B cell (primary cell): Measurements from ENCODE around the gene NME3. TPM values are rescaled to one million over a fixed set of nuclear protein-coding genes. Genes with fewer than 3 reads are reported as not detected.

Experiments
- ATAC-seq: fragments of 200-7000 bp; cut with Tn5 transposase; one replicate; pipeline ENCODE4 v1.10.0; 2021; ENCODE audit warnings: low read depth, mild to moderate bottlenecking, moderate number of reproducible peaks, moderate library complexity
- CTCF ChIA-PET: fragments of 350-600 bp; sonication (Branson Sonifier 250); formaldehyde crosslinking; loops from one replicate; lab custom pipeline; 2021; ENCODE audit warnings: antibody characterized with exemption, inconsistent platforms; lab: Charles Lee
- POLR2A ChIA-PET: fragments of 350-600 bp; sonication (Branson Sonifier 250); formaldehyde crosslinking; loops from one replicate; lab custom pipeline; 2021; ENCODE audit warnings: antibody characterized with exemption; lab: Charles Lee
- DNase-seq: peaks from one replicate; pipeline ENCODE4 v3.0.0; 2013
- H2AFZ ChIP-seq: 2 replicates; pipeline ENCODE4 v1.6.1; 2012; ENCODE audit warnings: mild to moderate bottlenecking, low read depth, low read length; ENCODE audit not compliant: insufficient read depth, poor library complexity, severe bottlenecking
- H3K27ac ChIP-seq, 2 donors: 1 replicate in 1 of 2; 2 replicates in 1 of 2; pipeline ENCODE4 v1.5.1; 2012 to 2013; ENCODE audit warnings: low read length in 2 of 2, mild to moderate bottlenecking in 2 of 2, moderate library complexity in 1 of 2
- H3K27me3 ChIP-seq, 4 experiments: fragments of 200-600 bp in 1 of 4; sonication (generic) in 1 of 4; replicated peaks in 1 of 4; 1 replicate in 2 of 4; 2 replicates in 2 of 4; pipeline versions ENCODE4 v1.6.1 to v1.7.0; 2013 to 2016; ENCODE audit warnings: low read length in 3 of 4, mild to moderate bottlenecking in 2 of 4, mixed read lengths in 1 of 4, moderate library complexity in 1 of 4; ENCODE audit not compliant: insufficient read depth in 4 of 4, control insufficient read depth in 3 of 4; ENCODE audit errors: control extremely low read depth in 1 of 4
- H3K36me3 ChIP-seq, 2 experiments: replicated peaks in 1 of 2; 1 replicate in 1 of 2; 2 replicates in 1 of 2; pipeline versions ENCODE4 v1.6.1 to v1.7.1; 2013; ENCODE audit warnings: low read length in 1 of 2; ENCODE audit not compliant: insufficient read depth in 2 of 2, control insufficient read depth in 1 of 2; ENCODE audit errors: control extremely low read depth in 1 of 2, extremely low read depth in 1 of 2
- H3K4me1 ChIP-seq, 2 donors: fragments of 200-600 bp in 1 of 2; sonication (generic) in 1 of 2; 1 replicate in 1 of 2; 2 replicates in 1 of 2; pipeline versions ENCODE4 v1.5.1 to v1.6.1; 2013 to 2017; ENCODE audit warnings: low read length in 2 of 2; ENCODE audit not compliant: control insufficient read depth in 2 of 2, insufficient read depth in 2 of 2
- H3K4me2 ChIP-seq: replicated peaks from 2 replicates; pipeline ENCODE3; 2012; ENCODE audit warnings: mild to moderate bottlenecking, low read depth, low read length; ENCODE audit not compliant: poor library complexity, severe bottlenecking
- H3K4me3 ChIP-seq, 5 experiments: fragments of 200-600 bp in 1 of 5; sonication (generic) in 1 of 5; 1 replicate in 3 of 5; 2 replicates in 2 of 5; pipeline versions ENCODE4 v1.5.1 to v1.7.0; 2011 to 2016; ENCODE audit warnings: low read length in 4 of 5, mild to moderate bottlenecking in 4 of 5, low read depth in 2 of 5, control low read depth in 1 of 5, moderate library complexity in 1 of 5; ENCODE audit not compliant: insufficient read depth in 1 of 5; ENCODE audit errors: control extremely low read depth in 1 of 5, extremely low read depth in 1 of 5
- H3K79me2 ChIP-seq: fragments of 200-600 bp; sonication (generic); one replicate; pipeline ENCODE4 v1.6.0; 2016; ENCODE audit warnings: low read length; ENCODE audit not compliant: control insufficient read depth, insufficient read depth
- H3K9ac ChIP-seq: fragments of 200-600 bp; sonication (generic); 2 replicates; pipeline ENCODE4 v1.6.1; 2017; ENCODE audit warnings: mild to moderate bottlenecking, low read length, moderate library complexity
- H3K9me3 ChIP-seq, 3 donors: one replicate each; pipeline versions ENCODE4 v1.6.1 to v1.7.1; 2013; ENCODE audit warnings: low read length in 2 of 3; ENCODE audit not compliant: control insufficient read depth in 2 of 3, insufficient read depth in 1 of 3; ENCODE audit errors: control extremely low read depth in 1 of 3
- H4K20me1 ChIP-seq: 2 replicates; pipeline ENCODE4 v1.6.0; 2012; ENCODE audit warnings: mild to moderate bottlenecking, low read length; ENCODE audit not compliant: insufficient read depth, control insufficient read depth, poor library complexity, severe bottlenecking
- H3K27ac Mint-ChIP-seq: one replicate; pipeline ENCODE4 v1.8.0; 2021; ENCODE audit warnings: mixed read lengths
- H3K27me3 Mint-ChIP-seq: one replicate; pipeline ENCODE4 v1.8.0; 2021; ENCODE audit warnings: mixed read lengths
- H3K4me1 Mint-ChIP-seq: one replicate; pipeline ENCODE4 v1.8.0; 2021; ENCODE audit warnings: mixed read lengths
- H3K4me3 Mint-ChIP-seq: one replicate; pipeline ENCODE4 v1.8.0; 2021; ENCODE audit warnings: mixed read lengths
- H3K9me3 Mint-ChIP-seq: one replicate; pipeline ENCODE4 v1.8.0; 2022; ENCODE audit warnings: mixed read lengths; ENCODE audit not compliant: insufficient read depth
- EZH2 ChIP-seq: IDR thresholded peaks from 2 replicates; pipeline ENCODE4 v1.6.1; 2012; ENCODE audit warnings: borderline replicate concordance, low read depth, mild to moderate bottlenecking, moderate library complexity, low read length; ENCODE audit not compliant: insufficient read depth, poor library complexity, severe bottlenecking
- WGBS: methylation state at CpG from one replicate; pipeline ENCODE4 v1.1.5; 2013; ENCODE audit warnings: missing lambda C conversion rate; ENCODE audit not compliant: insufficient coverage; 5-methylcytosine and 5-hydroxymethylcytosine counted together
- intact Hi-C: fragments of 100-400 bp; cut with micrococcal nuclease; formaldehyde crosslinking; loops from one replicate; pipeline ENCODE4 v1.10.0; 2022
- polyA plus RNA-seq: library from polyadenylated mRNA; depleted of rRNA; stranded (reverse); fragments of >200 nt; gene quantifications from 2 replicates; pipeline ENCODE4 v1.2.3, GENCODE V29; 2012
- total RNA-seq, 2 donors: library from RNA; stranded (reverse); fragments of 120-200 nt in 1 of 2; gene quantifications; 1 replicate in 1 of 2; 2 replicates in 1 of 2; pipeline versions ENCODE4 v1.2.3 to v1.2.4, GENCODE V29; 2013 to 2022
- TF ChIP-seq, protein P1 (sequence below): fragments of 200-600 bp; IDR thresholded peaks from one replicate; pipeline ENCODE4 v1.8.0; 2022; ENCODE audit warnings: antibody characterized with exemption, mild to moderate bottlenecking

NME3 gene
- total and polyA plus RNA-seq, 2 donors (not counting 1 experiment from before 2014, with no cell fraction given), result 63.2 to 150 TPM

DNA sequence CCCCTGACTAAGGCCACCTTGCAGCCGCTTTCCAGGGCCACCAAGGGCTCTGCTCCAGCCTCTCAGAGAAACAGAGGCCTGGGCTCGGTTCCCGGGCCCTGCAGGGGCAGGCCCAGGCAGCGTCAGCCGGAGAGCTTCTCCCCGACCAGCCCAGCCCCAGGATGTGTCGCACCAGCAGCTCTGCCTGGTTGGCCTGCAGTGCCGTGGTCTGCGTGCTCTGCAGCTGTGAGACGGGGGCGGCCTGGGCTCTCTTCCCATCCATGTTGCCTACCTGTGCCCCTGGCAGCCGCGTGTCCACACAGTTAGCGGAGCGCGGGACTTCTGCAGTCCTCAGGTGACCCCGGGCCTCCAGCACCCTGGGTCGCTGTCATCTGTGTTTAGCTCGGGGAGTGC lies 17.4 kb upstream of the NME3 start:
- H3K27ac Mint-ChIP-seq, result no peak overlapping the region
- 90% methylated on average over 19 of the region's 19 CpGs for WGBS
- Histone ChIP-seq H3K9ac (no peak overlapping the region), H3K79me2 (peaks cover 63% of the 10 kb centered on the region), H3K4me1 (peaks cover 0 to 6% of the 10 kb centered on the region in 2 donors), H3K27me3 (no peaks in the 10 kb centered on the region), H3K36me3 (peaks cover 0 to 33% of the 10 kb centered on the region in 2 experiments), H3K4me2 (no peak overlapping the region), H3K4me3 (no peak overlapping the region), H4K20me1 (peaks cover 52% of the 10 kb centered on the region), H2AFZ (no peak overlapping the region), H3K27ac (no peak overlapping the region), H3K9me3 (no peaks in the 10 kb centered on the region)
- no peak for ATAC-seq
- no peak overlapping the region for H3K4me3 Mint-ChIP-seq
- H3K27me3 Mint-ChIP-seq, result no peaks in the 10 kb centered on the region
- TF ChIP-seq, protein P1, sequence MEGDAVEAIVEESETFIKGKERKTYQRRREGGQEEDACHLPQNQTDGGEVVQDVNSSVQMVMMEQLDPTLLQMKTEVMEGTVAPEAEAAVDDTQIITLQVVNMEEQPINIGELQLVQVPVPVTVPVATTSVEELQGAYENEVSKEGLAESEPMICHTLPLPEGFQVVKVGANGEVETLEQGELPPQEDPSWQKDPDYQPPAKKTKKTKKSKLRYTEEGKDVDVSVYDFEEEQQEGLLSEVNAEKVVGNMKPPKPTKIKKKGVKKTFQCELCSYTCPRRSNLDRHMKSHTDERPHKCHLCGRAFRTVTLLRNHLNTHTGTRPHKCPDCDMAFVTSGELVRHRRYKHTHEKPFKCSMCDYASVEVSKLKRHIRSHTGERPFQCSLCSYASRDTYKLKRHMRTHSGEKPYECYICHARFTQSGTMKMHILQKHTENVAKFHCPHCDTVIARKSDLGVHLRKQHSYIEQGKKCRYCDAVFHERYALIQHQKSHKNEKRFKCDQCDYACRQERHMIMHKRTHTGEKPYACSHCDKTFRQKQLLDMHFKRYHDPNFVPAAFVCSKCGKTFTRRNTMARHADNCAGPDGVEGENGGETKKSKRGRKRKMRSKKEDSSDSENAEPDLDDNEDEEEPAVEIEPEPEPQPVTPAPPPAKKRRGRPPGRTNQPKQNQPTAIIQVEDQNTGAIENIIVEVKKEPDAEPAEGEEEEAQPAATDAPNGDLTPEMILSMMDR, result no peak
- TF ChIP-seq EZH2, result no peak
- H3K4me1 Mint-ChIP-seq, result peaks cover 2% of the 10 kb centered on the region
- H3K9me3 Mint-ChIP-seq, result no peaks in the 10 kb centered on the region
- CTCF ChIA-PET, result no interaction called here
- POLR2A ChIA-PET, result no interaction called here
- no peak for DNase-seq
- intact Hi-C loops, result no loop called here

DNA sequence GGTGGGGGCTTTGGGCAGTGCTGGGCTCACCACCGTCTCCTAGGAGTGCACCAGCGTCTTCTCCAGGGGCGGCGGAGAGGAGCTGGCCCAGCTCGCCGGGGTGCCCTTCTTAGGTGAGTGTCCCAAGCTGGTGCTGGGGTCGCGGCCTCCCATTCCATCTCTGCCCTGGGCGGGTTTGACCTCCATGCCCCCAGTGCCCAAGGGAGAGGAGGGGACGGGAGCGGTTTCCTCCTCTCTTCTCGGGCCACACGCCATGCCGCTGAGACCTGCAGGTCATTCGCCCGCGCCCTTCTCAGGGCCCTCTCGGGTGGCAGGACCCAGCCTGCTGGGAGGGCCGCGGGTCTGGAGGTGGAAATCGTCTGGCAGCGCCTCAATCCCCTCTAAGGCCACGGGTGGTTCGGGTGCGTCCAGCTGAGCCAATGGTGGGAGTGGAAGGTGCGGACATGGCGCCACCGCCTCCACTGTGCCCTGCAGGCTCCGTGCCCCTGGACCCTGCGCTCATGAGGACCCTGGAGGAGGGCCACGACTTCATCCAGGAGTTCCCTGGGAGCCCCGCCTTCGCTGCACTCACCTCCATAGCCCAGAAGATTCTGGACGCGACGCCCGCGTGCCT lies 16.9 kb upstream of the NME3 start:
- Histone ChIP-seq H3K4me2 (no peak overlapping the region), H3K27ac (no peak overlapping the region), H3K4me3 (no peak overlapping the region), H3K36me3 (peaks cover 0 to 33% of the 10 kb centered on the region in 2 experiments), H3K4me1 (peaks cover 0 to 11% of the 10 kb centered on the region in 2 donors), H4K20me1 (peaks cover 57% of the 10 kb centered on the region), H3K9me3 (no peaks in the 10 kb centered on the region), H3K79me2 (peaks cover 63% of the 10 kb centered on the region), H3K9ac (no peak overlapping the region), H3K27me3 (no peaks in the 10 kb centered on the region), H2AFZ (no peak overlapping the region)
- TF ChIP-seq EZH2, result no peak
- TF ChIP-seq, protein P1, result no peak
- H3K4me1 Mint-ChIP-seq, result peaks cover 5% of the 10 kb centered on the region
- DNase-seq, result no peak
- intact Hi-C loops, result no loop called here
- 95% methylated on average over 36 of the region's 38 CpGs for WGBS
- H3K27me3 Mint-ChIP-seq, result no peaks in the 10 kb centered on the region
- POLR2A ChIA-PET, result no interaction called here
- CTCF ChIA-PET, result no interaction called here
- no peak overlapping the region for H3K27ac Mint-ChIP-seq
- no peak for ATAC-seq
- H3K4me3 Mint-ChIP-seq, result no peak overlapping the region
- H3K9me3 Mint-ChIP-seq, result no peaks in the 10 kb centered on the region
